ENCODE results near the gene SERPINB10. TPM values are rescaled to one million over a fixed set of nuclear protein-coding genes. Genes with fewer than 3 reads are reported as not detected.
A peak's percentile ranks its signal among the peaks of the same experiment; 100 is the strongest.

The SERPINB10 gene
- polyA plus RNA-seq, result under 1 TPM; 0.06 to 0.46 TPM

GRCh38 chr18:63907664-63908063 lies at the start of gene SERPINB10:
Gene SERPINB10 (plus strand): TSS chr18:63907958. CDS start chr18:63915511, 7,553 bp downstream.
- H3K27ac ChIP-seq (ENCODE audit: low read depth in 2 of 2, low read length in 1 of 2), result peak within 1 kb of the TSS in 1 of 2 donors; percentile 42
- no peaks in the 10 kb centered on the region for H3K4me1 ChIP-seq (ENCODE audit: control insufficient read depth in 2 of 2, insufficient read depth in 2 of 2, low read length in 1 of 2)

GRCh38 chr18:63858456-63858855 lies 49.3 kb upstream of the SERPINB10 start:
- no peaks in the 10 kb centered on the region for H3K36me3 ChIP-seq (ENCODE audit: control insufficient read depth in 2 of 2, insufficient read depth in 2 of 2, low read length in 1 of 2)
- H3K4me1 ChIP-seq (ENCODE audit: control insufficient read depth in 2 of 2, insufficient read depth in 2 of 2, low read length in 1 of 2), result peaks cover 5 to 11% of the 10 kb centered on the region in 2 donors
- no peaks in the 10 kb centered on the region for H3K27me3 ChIP-seq (ENCODE audit: control insufficient read depth in 1 of 2, insufficient read depth in 2 of 2, low read length in 2 of 2)
- WGBS, 2 donors, result 29 to 43% methylated on average over 1 of the region's 1 CpG
- no peak overlapping the region for H3K27ac ChIP-seq (ENCODE audit: low read depth in 2 of 2, low read length in 1 of 2)
- no peaks in the 10 kb centered on the region for H3K9me3 ChIP-seq (ENCODE audit: control insufficient read depth in 2 of 2, insufficient read depth in 1 of 2, low read depth in 1 of 2, low read length in 1 of 2)
- H3K4me3 ChIP-seq (ENCODE audit: low read depth in 1 of 2, low read length in 2 of 2), result no peak overlapping the region

More at GRCh38 chr18:63907664-63908063, at the start of gene SERPINB10:
- no peaks in the 10 kb centered on the region for H3K9me3 ChIP-seq (ENCODE audit: control insufficient read depth in 2 of 2, insufficient read depth in 1 of 2, low read depth in 1 of 2, low read length in 1 of 2)
- no peaks in the 10 kb centered on the region for H3K27me3 ChIP-seq (ENCODE audit: control insufficient read depth in 1 of 2, insufficient read depth in 2 of 2, low read length in 2 of 2)
- H3K36me3 ChIP-seq (ENCODE audit: control insufficient read depth in 2 of 2, insufficient read depth in 2 of 2, low read length in 1 of 2), result no peaks in the 10 kb centered on the region
- H3K4me3 ChIP-seq (ENCODE audit: low read depth in 1 of 2, low read length in 2 of 2), result no peak within 1 kb of the TSS

GRCh38 chr18:63859781-63860475 lies 47.8 kb upstream of the SERPINB10 start:
- Histone ChIP-seq H3K4me1 (ENCODE audit: control insufficient read depth in 2 of 2, insufficient read depth in 2 of 2, low read length in 1 of 2) (peaks cover 5 to 11% of the 10 kb centered on the region in 2 donors), H3K4me3 (ENCODE audit: low read depth in 1 of 2, low read length in 2 of 2) (no peak overlapping the region), H3K27me3 (ENCODE audit: control insufficient read depth in 1 of 2, insufficient read depth in 2 of 2, low read length in 2 of 2) (no peaks in the 10 kb centered on the region), H3K9me3 (ENCODE audit: control insufficient read depth in 2 of 2, insufficient read depth in 1 of 2, low read depth in 1 of 2, low read length in 1 of 2) (no peaks in the 10 kb centered on the region), H3K27ac (ENCODE audit: low read depth in 2 of 2, low read length in 1 of 2) (peak overlapping the region in 1 of 2 donors; percentile 49), H3K36me3 (ENCODE audit: control insufficient read depth in 2 of 2, insufficient read depth in 2 of 2, low read length in 1 of 2) (no peaks in the 10 kb centered on the region)
- 72 to 80% methylated on average over 2 of the region's 2 CpGs for WGBS, 2 donors

GRCh38 chr18:63860531-63860930 lies 47.2 kb upstream of the SERPINB10 start:
- Histone ChIP-seq H3K36me3 (ENCODE audit: control insufficient read depth in 2 of 2, insufficient read depth in 2 of 2, low read length in 1 of 2) (no peaks in the 10 kb centered on the region), H3K27ac (ENCODE audit: low read depth in 2 of 2, low read length in 1 of 2) (peak overlapping the region; percentile 2 to 49)
- WGBS, 2 donors, result 55 to 61% methylated on average over 2 of the region's 2 CpGs

GRCh38 chr18:63867368-63868125 lies 40.2 kb upstream of the SERPINB10 start:
- H3K9me3 ChIP-seq (ENCODE audit: control insufficient read depth in 2 of 2, insufficient read depth in 1 of 2, low read depth in 1 of 2, low read length in 1 of 2), result no peaks in the 10 kb centered on the region
- no peak overlapping the region for H3K4me3 ChIP-seq (ENCODE audit: low read depth in 1 of 2, low read length in 2 of 2)
- peak overlapping the region; percentile 78 to 91 for H3K27ac ChIP-seq (ENCODE audit: low read depth in 2 of 2, low read length in 1 of 2)
- 51 to 53% methylated on average over 3 of the region's 3 CpGs for WGBS, 2 donors
- H3K27me3 ChIP-seq (ENCODE audit: control insufficient read depth in 1 of 2, insufficient read depth in 2 of 2, low read length in 2 of 2), result no peaks in the 10 kb centered on the region
- H3K36me3 ChIP-seq (ENCODE audit: control insufficient read depth in 2 of 2, insufficient read depth in 2 of 2, low read length in 1 of 2), result no peaks in the 10 kb centered on the region
- no peaks in the 10 kb centered on the region for H3K4me1 ChIP-seq (ENCODE audit: control insufficient read depth in 2 of 2, insufficient read depth in 2 of 2, low read length in 1 of 2)

More at GRCh38 chr18:63860531-63860930, 47.2 kb upstream of the SERPINB10 start:
- Histone ChIP-seq H3K4me1 (ENCODE audit: control insufficient read depth in 2 of 2, insufficient read depth in 2 of 2, low read length in 1 of 2) (peaks cover 5 to 11% of the 10 kb centered on the region in 2 donors), H3K4me3 (ENCODE audit: low read depth in 1 of 2, low read length in 2 of 2) (no peak overlapping the region), H3K9me3 (ENCODE audit: control insufficient read depth in 2 of 2, insufficient read depth in 1 of 2, low read depth in 1 of 2, low read length in 1 of 2) (no peaks in the 10 kb centered on the region), H3K27me3 (ENCODE audit: control insufficient read depth in 1 of 2, insufficient read depth in 2 of 2, low read length in 2 of 2) (no peaks in the 10 kb centered on the region)

- H3K4me1 ChIP-seq (ENCODE audit: control insufficient read depth in 2 of 2, insufficient read depth in 2 of 2, low read length in 1 of 2), result no peaks in the 10 kb centered on the region
- H3K9me3 ChIP-seq (ENCODE audit: control insufficient read depth in 2 of 2, insufficient read depth in 1 of 2, low read depth in 1 of 2, low read length in 1 of 2), result no peaks in the 10 kb centered on the region
- no peaks in the 10 kb centered on the region for H3K27me3 ChIP-seq (ENCODE audit: control insufficient read depth in 1 of 2, insufficient read depth in 2 of 2, low read length in 2 of 2)
- H3K27ac ChIP-seq (ENCODE audit: low read depth in 2 of 2, low read length in 1 of 2), result no peak overlapping the region
- no peak overlapping the region for H3K4me3 ChIP-seq (ENCODE audit: low read depth in 1 of 2, low read length in 2 of 2)
- no peaks in the 10 kb centered on the region for H3K36me3 ChIP-seq (ENCODE audit: control insufficient read depth in 2 of 2, insufficient read depth in 2 of 2, low read length in 1 of 2)
- WGBS, 2 donors, result 83 to 85% methylated on average over 9 of the region's 9 CpGs
Measured at GRCh38 chr18:63868546-63868945, 39.2 kb upstream of the SERPINB10 start.

- Histone ChIP-seq H3K36me3 (ENCODE audit: control insufficient read depth in 2 of 2, insufficient read depth in 2 of 2, low read length in 1 of 2) (no peaks in the 10 kb centered on the region), H3K9me3 (ENCODE audit: control insufficient read depth in 2 of 2, insufficient read depth in 1 of 2, low read depth in 1 of 2, low read length in 1 of 2) (no peaks in the 10 kb centered on the region), H3K27me3 (ENCODE audit: control insufficient read depth in 1 of 2, insufficient read depth in 2 of 2, low read length in 2 of 2) (no peaks in the 10 kb centered on the region), H3K4me3 (ENCODE audit: low read depth in 1 of 2, low read length in 2 of 2) (no peak overlapping the region), H3K27ac (ENCODE audit: low read depth in 2 of 2, low read length in 1 of 2) (no peak overlapping the region), H3K4me1 (ENCODE audit: control insufficient read depth in 2 of 2, insufficient read depth in 2 of 2, low read length in 1 of 2) (no peaks in the 10 kb centered on the region)
- 78 to 85% methylated on average over 9 of the region's 9 CpGs for WGBS, 2 donors
Measured at GRCh38 chr18:63869374-63869773, 38.4 kb upstream of the SERPINB10 start.

GRCh38 chr18:63869851-63870250 lies 37.9 kb upstream of the SERPINB10 start:
- H3K4me1 ChIP-seq (ENCODE audit: control insufficient read depth in 2 of 2, insufficient read depth in 2 of 2, low read length in 1 of 2), result no peaks in the 10 kb centered on the region
- no peaks in the 10 kb centered on the region for H3K36me3 ChIP-seq (ENCODE audit: control insufficient read depth in 2 of 2, insufficient read depth in 2 of 2, low read length in 1 of 2)
- 85 to 90% methylated on average over 3 of the region's 3 CpGs for WGBS, 2 donors
- H3K9me3 ChIP-seq (ENCODE audit: control insufficient read depth in 2 of 2, insufficient read depth in 1 of 2, low read depth in 1 of 2, low read length in 1 of 2), result no peaks in the 10 kb centered on the region
- H3K27ac ChIP-seq (ENCODE audit: low read depth in 2 of 2, low read length in 1 of 2), result no peak overlapping the region
- no peak overlapping the region for H3K4me3 ChIP-seq (ENCODE audit: low read depth in 1 of 2, low read length in 2 of 2)
- no peaks in the 10 kb centered on the region for H3K27me3 ChIP-seq (ENCODE audit: control insufficient read depth in 1 of 2, insufficient read depth in 2 of 2, low read length in 2 of 2)

GRCh38 chr18:63871836-63872235 lies 35.9 kb upstream of the SERPINB10 start:
- 59 to 63% methylated on average over 1 of the region's 1 CpG for WGBS, 2 donors
- H3K4me3 ChIP-seq (ENCODE audit: low read depth in 1 of 2, low read length in 2 of 2), result no peak overlapping the region
- no peaks in the 10 kb centered on the region for H3K4me1 ChIP-seq (ENCODE audit: control insufficient read depth in 2 of 2, insufficient read depth in 2 of 2, low read length in 1 of 2)
- no peaks in the 10 kb centered on the region for H3K9me3 ChIP-seq (ENCODE audit: control insufficient read depth in 2 of 2, insufficient read depth in 1 of 2, low read depth in 1 of 2, low read length in 1 of 2)
- no peaks in the 10 kb centered on the region for H3K36me3 ChIP-seq (ENCODE audit: control insufficient read depth in 2 of 2, insufficient read depth in 2 of 2, low read length in 1 of 2)
- no peak overlapping the region for H3K27ac ChIP-seq (ENCODE audit: low read depth in 2 of 2, low read length in 1 of 2)
- H3K27me3 ChIP-seq (ENCODE audit: control insufficient read depth in 1 of 2, insufficient read depth in 2 of 2, low read length in 2 of 2), result no peaks in the 10 kb centered on the region
